ENCODE data around the gene LIMS2. TPM values are rescaled to one million over a fixed set of nuclear protein-coding genes. Genes with fewer than 3 reads are reported as not detected.

LIMS2 gene
- total RNA-seq, 6 experiments from 2014 or later = 6.6 to 37.7 (median 19.5) TPM

DNA sequence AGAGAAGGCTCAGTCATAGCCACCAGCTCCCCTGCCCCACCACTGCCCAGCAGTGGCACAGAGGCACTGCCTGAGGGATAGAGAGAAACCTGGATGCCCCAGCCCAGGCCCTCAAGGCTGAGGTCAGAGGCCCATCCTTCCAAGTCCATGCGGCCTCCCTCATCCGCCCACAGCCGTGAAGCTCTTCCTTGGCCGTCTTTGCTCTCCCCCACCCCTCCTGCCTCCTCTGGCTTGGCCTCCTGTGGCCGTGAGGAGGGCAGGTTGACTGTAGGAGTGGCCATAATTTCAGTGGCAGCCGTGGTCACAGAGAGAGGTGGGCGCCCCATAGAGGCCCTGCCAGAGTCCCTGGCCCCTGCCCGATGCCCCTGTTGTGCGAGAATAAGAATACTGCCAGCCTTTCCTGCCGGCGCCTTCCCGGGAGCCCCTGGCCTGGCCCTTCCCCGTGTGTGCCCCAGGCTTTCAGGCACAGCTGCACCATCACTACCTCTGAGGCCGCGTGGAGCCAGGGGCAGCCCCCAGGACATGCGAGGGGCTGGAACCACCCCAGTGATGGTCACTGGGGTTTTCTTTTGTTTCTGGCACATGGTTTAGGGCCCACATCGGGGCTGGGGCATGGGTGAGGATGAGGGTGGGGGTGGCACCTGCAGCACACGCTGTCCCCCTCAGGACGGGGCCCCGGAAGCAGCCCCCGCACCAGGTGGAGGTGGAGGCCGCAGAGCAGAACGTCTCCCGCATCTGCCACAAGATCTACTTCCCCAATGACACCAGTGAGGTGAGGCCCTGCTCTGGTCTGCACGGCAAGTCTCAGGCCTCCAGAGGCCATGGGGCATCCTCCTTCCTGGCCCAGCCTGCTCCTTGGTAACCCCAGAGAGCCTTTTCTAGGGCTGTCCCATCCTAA lies 42.5 kb downstream of the LIMS2 start:
- no peak for TF ChIP-seq POLR2A (IDR thresholded peaks at IDR 0.05)
- TF ChIP-seq, protein P1, sequence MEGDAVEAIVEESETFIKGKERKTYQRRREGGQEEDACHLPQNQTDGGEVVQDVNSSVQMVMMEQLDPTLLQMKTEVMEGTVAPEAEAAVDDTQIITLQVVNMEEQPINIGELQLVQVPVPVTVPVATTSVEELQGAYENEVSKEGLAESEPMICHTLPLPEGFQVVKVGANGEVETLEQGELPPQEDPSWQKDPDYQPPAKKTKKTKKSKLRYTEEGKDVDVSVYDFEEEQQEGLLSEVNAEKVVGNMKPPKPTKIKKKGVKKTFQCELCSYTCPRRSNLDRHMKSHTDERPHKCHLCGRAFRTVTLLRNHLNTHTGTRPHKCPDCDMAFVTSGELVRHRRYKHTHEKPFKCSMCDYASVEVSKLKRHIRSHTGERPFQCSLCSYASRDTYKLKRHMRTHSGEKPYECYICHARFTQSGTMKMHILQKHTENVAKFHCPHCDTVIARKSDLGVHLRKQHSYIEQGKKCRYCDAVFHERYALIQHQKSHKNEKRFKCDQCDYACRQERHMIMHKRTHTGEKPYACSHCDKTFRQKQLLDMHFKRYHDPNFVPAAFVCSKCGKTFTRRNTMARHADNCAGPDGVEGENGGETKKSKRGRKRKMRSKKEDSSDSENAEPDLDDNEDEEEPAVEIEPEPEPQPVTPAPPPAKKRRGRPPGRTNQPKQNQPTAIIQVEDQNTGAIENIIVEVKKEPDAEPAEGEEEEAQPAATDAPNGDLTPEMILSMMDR (IDR thresholded peaks at IDR 0.05) = no peak
- DNase-seq = no peak
- no peaks in the 10 kb centered on the region for H3K4me1 ChIP-seq

DNA sequence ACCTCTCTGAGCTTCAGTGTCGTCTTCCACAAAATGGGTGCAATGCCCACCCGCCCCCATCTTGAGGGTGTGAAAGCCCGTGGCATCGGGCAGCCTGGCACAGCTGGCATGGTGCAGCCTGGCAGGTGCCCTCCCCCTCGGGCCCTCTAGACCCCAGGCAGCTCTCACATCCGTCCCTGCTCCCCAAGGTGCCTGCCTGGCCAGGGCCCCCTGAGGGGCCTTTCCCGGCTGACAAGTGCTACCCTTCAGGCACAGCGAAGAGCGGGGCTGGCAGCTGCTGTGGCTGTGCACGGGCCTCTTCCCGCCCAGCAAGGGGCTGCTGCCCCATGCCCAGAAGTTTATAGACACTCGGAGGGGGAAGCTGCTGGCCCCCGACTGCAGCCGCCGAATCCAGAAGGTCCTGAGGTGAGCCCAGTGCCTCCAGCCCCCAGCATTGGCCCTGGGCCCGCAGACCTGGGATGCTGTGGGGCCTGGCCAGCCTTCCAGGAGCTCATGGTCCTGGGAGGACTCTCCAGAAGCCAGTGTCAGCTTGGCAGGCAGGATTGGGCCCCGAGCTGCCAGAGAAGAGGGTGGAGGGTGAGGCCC lies 43.2 kb downstream of the LIMS2 start:
- no CpG with 5 or more reads among the region's 17 CpGs for WGBS (ENCODE audit: insufficient coverage, low coverage, low lambda C conversion rate, missing lambda C conversion rate)
- no peak overlapping the region for H3K4me3 ChIP-seq
- H3K27me3 ChIP-seq = no peaks in the 10 kb centered on the region
- H3K9me3 ChIP-seq = no peaks in the 10 kb centered on the region
- ATAC-seq = no peak
- intact Hi-C loops (cut with DNase I) = no loop called here
- DNase-seq = no peak
- H3K27ac ChIP-seq = no peak overlapping the region
- TF ChIP-seq, protein P1 (IDR thresholded peaks at IDR 0.05) = no peak
- H3K36me3 ChIP-seq = no peaks in the 10 kb centered on the region
- H3K4me1 ChIP-seq = no peaks in the 10 kb centered on the region

More for the DNA sequence above, 42.5 kb downstream of the LIMS2 start:
- WGBS (ENCODE audit: insufficient coverage, low coverage, low lambda C conversion rate, missing lambda C conversion rate) = 58% methylated on average over 8 of the region's 25 CpGs
- intact Hi-C loops (cut with DNase I) = no loop called here
- ATAC-seq = no peak
- H3K36me3 ChIP-seq = no peaks in the 10 kb centered on the region
- no peaks in the 10 kb centered on the region for H3K27me3 ChIP-seq
- H3K4me3 ChIP-seq = no peak overlapping the region
- H3K27ac ChIP-seq = no peak overlapping the region
- H3K9me3 ChIP-seq = no peaks in the 10 kb centered on the region

DNA sequence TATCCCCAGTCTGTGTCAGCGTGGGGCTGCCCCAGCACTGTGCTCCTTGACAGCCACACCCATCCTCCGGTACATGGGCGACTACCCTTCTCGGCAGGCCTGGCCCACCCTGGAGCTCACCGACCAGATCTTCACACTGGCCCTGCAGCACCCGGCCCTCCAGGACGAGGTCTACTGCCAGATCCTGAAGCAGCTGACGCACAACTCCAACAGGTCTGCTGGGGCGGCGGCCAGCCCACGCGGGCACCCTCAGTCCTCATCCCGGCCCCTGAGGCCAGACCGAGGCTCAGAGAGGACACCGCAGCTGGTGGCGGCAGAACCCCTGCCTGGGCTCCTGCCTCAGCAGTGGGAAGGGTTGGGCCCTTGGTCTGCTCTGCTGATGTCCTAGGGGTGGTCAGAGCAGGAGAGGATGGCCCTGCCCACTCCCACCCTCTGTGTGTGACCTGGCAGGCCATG lies 43.8 kb downstream of the LIMS2 start:
- Histone ChIP-seq H3K9me3 (no peaks in the 10 kb centered on the region), H3K4me3 (no peak overlapping the region), H3K36me3 (no peaks in the 10 kb centered on the region), H3K27me3 (no peaks in the 10 kb centered on the region), H3K27ac (no peak overlapping the region), H3K4me1 (no peaks in the 10 kb centered on the region)
- TF ChIP-seq, protein P1 (IDR thresholded peaks at IDR 0.05) = no peak
- TF ChIP-seq POLR2A (IDR thresholded peaks at IDR 0.05) = no peak
- no peak for DNase-seq
- no CpG with 5 or more reads among the region's 16 CpGs for WGBS (ENCODE audit: insufficient coverage, low coverage, low lambda C conversion rate, missing lambda C conversion rate)
- no peak for ATAC-seq
- intact Hi-C loops (cut with DNase I) = no loop called here

DNA sequence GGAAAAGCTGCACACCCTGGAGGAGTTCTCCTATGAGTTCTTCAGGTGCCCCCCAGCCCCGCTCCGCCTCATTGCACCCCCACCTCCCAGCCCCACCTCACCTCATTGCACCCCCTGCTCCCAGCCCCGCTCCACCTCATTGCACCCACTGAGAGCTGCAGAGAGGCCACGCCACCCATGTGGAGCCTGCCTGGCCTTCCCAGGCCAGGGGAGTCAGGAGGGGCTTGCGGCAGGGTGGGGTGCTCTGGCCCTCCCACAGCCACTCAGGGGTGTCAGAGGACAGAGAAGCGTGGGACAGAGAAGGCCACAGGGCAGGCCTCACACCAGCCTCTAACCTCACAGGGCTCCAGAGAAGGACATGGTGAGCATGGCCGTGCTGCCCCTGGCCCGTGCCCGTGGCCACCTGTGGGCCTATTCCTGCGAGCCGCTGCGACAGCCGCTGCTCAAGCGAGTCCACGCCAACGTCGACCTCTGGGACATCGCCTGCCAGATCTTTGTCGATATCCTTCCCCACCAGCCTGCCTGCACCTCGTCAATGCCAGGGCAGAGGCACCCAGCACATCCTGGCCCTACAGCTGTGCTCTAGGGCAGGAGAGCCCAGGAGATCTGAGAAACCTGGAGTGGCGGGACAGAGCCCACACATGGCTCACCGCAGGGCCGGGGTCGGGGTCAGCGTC lies 44.3 kb downstream of the LIMS2 start:
- TF ChIP-seq POLR2A (IDR thresholded peaks at IDR 0.05) = no peak
- TF ChIP-seq, protein P1 (IDR thresholded peaks at IDR 0.05) = no peak
- Histone ChIP-seq H3K27ac (no peak overlapping the region), H3K4me3 (no peak overlapping the region), H3K4me1 (no peaks in the 10 kb centered on the region), H3K9me3 (no peaks in the 10 kb centered on the region), H3K36me3 (no peaks in the 10 kb centered on the region), H3K27me3 (no peaks in the 10 kb centered on the region)
- ATAC-seq = no peak
- intact Hi-C loops (cut with DNase I) = no loop called here
- 72% methylated on average over 2 of the region's 25 CpGs for WGBS (ENCODE audit: insufficient coverage, low coverage, low lambda C conversion rate, missing lambda C conversion rate)
- DNase-seq = no peak

Measured in right lobe of liver (tissue), 6 donors.